Esophagus muscularis mucosa (tissue), 3 donors: Measurements from ENCODE around the gene REM1.

Experiments
- EP300 ChIP-seq: sonication (generic); formaldehyde crosslinking; IDR thresholded peaks from one replicate; pipeline ENCODE4 v1.6.1; 2017; ENCODE audit warnings: antibody characterized with exemption
- POLR2AphosphoS5 ChIP-seq, 2 donors: sonication (generic); formaldehyde crosslinking; IDR thresholded peaks; one replicate each; pipeline ENCODE4 v1.6.1; 2017; ENCODE audit warnings: antibody characterized with exemption in 2 of 2

- TF ChIP-seq POLR2AphosphoS5 (IDR thresholded peaks at IDR 0.05) (no peak), EP300 (no peak)
These were observed 15.7 kb downstream of the REM1 start for GRCh38 chr20:31490752-31491151.
